Measurements from ENCODE around the gene TATDN2.

The TATDN2 gene

GRCh38 chr3:10268116-10268515, 19.9 kb downstream of the TATDN2 start:
- ATAC-seq: no peak
- TF ChIP-seq POU6F1 (CRISPR knock-in tag; IDR thresholded peaks at IDR 0.05; ENCODE audit: borderline replicate concordance, low read depth) (no peak), TSHZ2 (CRISPR knock-in tag; IDR thresholded peaks at IDR 0.05) (no peak), ZNF565 (CRISPR knock-in tag; conservative IDR thresholded peaks at IDR 0.05; ENCODE audit: low read depth) (no peak), ARNTL (CRISPR knock-in tag; IDR thresholded peaks at IDR 0.05; ENCODE audit: borderline replicate concordance, low read depth) (no peak), ZFP30 (CRISPR knock-in tag; IDR thresholded peaks at IDR 0.05) (no peak), SNAI2 (CRISPR knock-in tag; IDR thresholded peaks at IDR 0.05) (no peak), CSRNP3 (CRISPR knock-in tag; IDR thresholded peaks at IDR 0.05) (no peak), RARB (CRISPR knock-in tag; IDR thresholded peaks at IDR 0.05) (no peak), ESRRG (CRISPR knock-in tag; IDR thresholded peaks at IDR 0.05) (no peak), PATZ1 (CRISPR knock-in tag; IDR thresholded peaks at IDR 0.05; ENCODE audit: borderline replicate concordance) (no peak), ZNF8 (CRISPR knock-in tag; IDR thresholded peaks at IDR 0.05) (no peak), ZFP3 (CRISPR knock-in tag; IDR thresholded peaks at IDR 0.05) (no peak), CREB5 (CRISPR knock-in tag; IDR thresholded peaks at IDR 0.05; ENCODE audit: low read depth) (no peak), BACH2 (CRISPR knock-in tag; IDR thresholded peaks at IDR 0.05; ENCODE audit: borderline replicate concordance) (no peak)

GRCh38 chr3:10268930-10269329, 20.7 kb downstream of the TATDN2 start:
- no peak for TF ChIP-seq PATZ1 (CRISPR knock-in tag; IDR thresholded peaks at IDR 0.05; ENCODE audit: borderline replicate concordance)
- TF ChIP-seq CSRNP3 (CRISPR knock-in tag; IDR thresholded peaks at IDR 0.05): no peak
- TF ChIP-seq GLIS3 (CRISPR knock-in tag; IDR thresholded peaks at IDR 0.05): no peak
- TF ChIP-seq CREB5 (CRISPR knock-in tag; IDR thresholded peaks at IDR 0.05; ENCODE audit: low read depth): no peak
- no peak for TF ChIP-seq OSR1 (CRISPR knock-in tag; IDR thresholded peaks at IDR 0.05)
- no peak for TF ChIP-seq ZNF8 (CRISPR knock-in tag; IDR thresholded peaks at IDR 0.05)
- no peak for TF ChIP-seq PPARA (CRISPR knock-in tag; IDR thresholded peaks at IDR 0.05; ENCODE audit: borderline replicate concordance)
- no peak for TF ChIP-seq ZC3H10 (CRISPR knock-in tag; IDR thresholded peaks at IDR 0.05)
- TF ChIP-seq POU6F1 (CRISPR knock-in tag; IDR thresholded peaks at IDR 0.05; ENCODE audit: borderline replicate concordance, low read depth): no peak
- TF ChIP-seq TOX (CRISPR knock-in tag; IDR thresholded peaks at IDR 0.05; ENCODE audit: borderline replicate concordance): no peak
- TF ChIP-seq RARB (CRISPR knock-in tag; IDR thresholded peaks at IDR 0.05): no peak
- TF ChIP-seq ARNTL (CRISPR knock-in tag; IDR thresholded peaks at IDR 0.05; ENCODE audit: borderline replicate concordance, low read depth): no peak
- TF ChIP-seq ZNF565 (CRISPR knock-in tag; conservative IDR thresholded peaks at IDR 0.05; ENCODE audit: low read depth): no peak
- no peak for TF ChIP-seq SNAI2 (CRISPR knock-in tag; IDR thresholded peaks at IDR 0.05)
- no peak for TF ChIP-seq ZNF70 (CRISPR knock-in tag; IDR thresholded peaks at IDR 0.05)
- no peak for TF ChIP-seq CSDC2 (CRISPR knock-in tag; IDR thresholded peaks at IDR 0.05)
- ATAC-seq: no peak

Data from SK-N-SH treated with all-trans-retinoic acid at 6 μM for 48 hours (cell line).